ENCODE data around the gene NLGN1. TPM values are rescaled to one million over a fixed set of nuclear protein-coding genes. Genes with fewer than 3 reads are reported as not detected.

The NLGN1 gene
- total RNA-seq, 2 donors from 2014 or later: 0.98 to 2.0 TPM

DNA sequence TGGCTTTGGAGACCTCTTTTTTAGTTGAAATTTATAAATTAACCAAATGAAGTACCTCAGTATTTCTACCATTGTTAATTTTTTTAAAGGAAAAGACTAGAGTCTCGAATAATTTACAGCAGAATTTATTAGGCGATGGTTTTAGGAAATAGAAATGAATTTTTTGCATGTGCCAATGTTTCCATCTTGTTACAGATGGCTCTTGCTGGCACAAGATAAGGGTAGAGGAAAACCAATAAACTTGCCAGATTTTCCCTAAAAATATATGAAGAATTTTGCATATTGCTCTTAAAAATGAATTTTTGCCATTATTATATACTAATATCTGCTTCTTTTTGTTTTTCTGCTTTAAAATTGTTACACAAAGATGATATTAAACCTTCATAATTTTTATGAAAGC is 380.7 kb downstream of the NLGN1 start:
- no peak for ATAC-seq
- intact Hi-C loops (cut with DNase I, micrococcal nuclease): no loop called here
- DNase-seq: no peak

- intact Hi-C loops (cut with DNase I, micrococcal nuclease): no loop called here
- DNase-seq (no peak), ATAC-seq (no peak)
These were observed 382.5 kb downstream of the NLGN1 start for GRCh38 chr3:173780067-173780466.

DNA sequence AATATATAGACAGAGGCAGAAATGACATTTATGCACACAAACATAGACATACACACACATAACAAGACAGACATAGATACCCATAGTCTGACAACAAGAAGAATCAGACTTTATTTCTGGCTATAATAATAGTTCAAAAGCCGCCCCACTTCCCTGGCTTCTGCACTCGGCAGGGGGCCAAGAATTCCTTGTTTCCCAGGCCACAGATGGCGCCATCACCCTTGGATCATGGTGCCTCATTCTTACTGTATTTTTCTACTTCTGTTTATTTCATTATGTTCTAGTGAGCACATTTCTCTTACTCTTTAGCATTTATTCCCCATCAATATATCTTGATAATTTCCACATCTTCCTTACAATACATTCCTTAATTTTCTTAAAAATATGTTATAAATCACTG is 387.5 kb downstream of the NLGN1 start:
- intact Hi-C loops (cut with DNase I, micrococcal nuclease): no loop called here
- peak in 1 of 2 donors; percentile 2 for DNase-seq
- ATAC-seq: no peak

DNA sequence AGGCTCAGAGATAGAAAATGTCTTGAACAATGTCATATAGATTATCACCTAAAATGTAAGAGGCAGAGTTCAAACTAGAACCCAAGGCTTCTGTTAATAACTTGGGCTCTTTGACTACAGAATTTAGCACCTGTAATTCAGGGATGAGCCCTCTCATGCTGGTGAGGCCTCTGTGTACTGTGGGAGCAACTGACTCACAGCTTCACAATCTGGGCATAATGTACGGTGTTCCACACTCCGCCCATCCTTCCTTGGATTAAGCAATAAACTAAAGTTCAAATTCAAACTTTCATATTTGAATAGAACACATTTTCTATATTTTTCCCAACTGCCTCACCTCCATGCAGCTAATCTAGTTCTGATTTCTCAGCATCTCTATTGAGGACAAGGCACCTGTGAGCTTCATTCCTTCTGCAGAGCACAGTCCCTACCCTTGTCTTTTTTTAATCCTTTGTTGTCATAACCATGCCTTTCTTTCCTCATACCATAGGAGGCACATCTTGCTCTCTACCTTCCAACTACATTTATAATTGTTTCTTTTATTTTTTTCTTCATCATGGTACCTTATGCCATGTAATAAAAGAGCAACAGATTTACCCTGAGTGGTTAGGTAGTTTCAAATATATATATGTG is 392.1 kb downstream of the NLGN1 start:
- DNase-seq (no peak), ATAC-seq (no peak)
- intact Hi-C loops (cut with DNase I, micrococcal nuclease): no loop called here

- no peak for ATAC-seq
- no peak for DNase-seq
- intact Hi-C loops (cut with DNase I, micrococcal nuclease): no loop called here
These were observed 396.4 kb downstream of the NLGN1 start for GRCh38 chr3:173793963-173794362.

- no peak for DNase-seq
- intact Hi-C loops (cut with DNase I, micrococcal nuclease): no loop called here
- ATAC-seq: no peak
These were observed 398.9 kb downstream of the NLGN1 start for GRCh38 chr3:173796405-173796804.

GRCh38 chr3:173796890-173797289 is 399.3 kb downstream of the NLGN1 start:
- intact Hi-C loops (cut with DNase I, micrococcal nuclease): no loop called here
- ATAC-seq (no peak), DNase-seq (no peak)

GRCh38 chr3:173799060-173799816 is 401.7 kb downstream of the NLGN1 start:
- intact Hi-C loops (cut with DNase I, micrococcal nuclease): no loop called here
- ATAC-seq (no peak), DNase-seq (no peak)

DNA sequence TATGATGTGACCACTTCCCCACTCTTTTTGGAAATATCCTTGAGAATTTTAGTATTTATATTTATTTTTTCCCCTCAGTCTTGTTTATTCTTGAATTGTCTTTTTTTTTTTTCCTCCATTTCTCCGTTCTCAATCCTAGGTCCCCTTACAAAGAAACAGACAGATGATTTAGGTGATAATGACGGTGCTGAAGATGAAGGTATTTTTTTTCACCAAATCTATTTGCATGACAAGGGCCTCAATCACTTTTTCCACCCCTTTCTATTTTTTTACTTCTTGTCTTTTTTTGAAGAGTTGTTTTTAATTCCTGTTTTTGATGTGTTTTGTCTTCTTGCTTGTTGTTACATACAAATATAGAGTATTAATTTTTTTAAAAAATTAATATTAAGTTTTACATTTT is 402.6 kb downstream of the NLGN1 start:
- intact Hi-C loops (cut with DNase I, micrococcal nuclease): no loop called here
- ATAC-seq: no peak
- DNase-seq: no peak

GRCh38 chr3:173814809-173815208 is 417.3 kb downstream of the NLGN1 start:
- intact Hi-C loops (cut with DNase I, micrococcal nuclease): no loop called here
- no peak for ATAC-seq
- no peak for DNase-seq

GRCh38 chr3:173819368-173819767 is 421.8 kb downstream of the NLGN1 start:
- ATAC-seq (no peak), DNase-seq (no peak)
- intact Hi-C loops (cut with DNase I, micrococcal nuclease): no loop called here

DNA sequence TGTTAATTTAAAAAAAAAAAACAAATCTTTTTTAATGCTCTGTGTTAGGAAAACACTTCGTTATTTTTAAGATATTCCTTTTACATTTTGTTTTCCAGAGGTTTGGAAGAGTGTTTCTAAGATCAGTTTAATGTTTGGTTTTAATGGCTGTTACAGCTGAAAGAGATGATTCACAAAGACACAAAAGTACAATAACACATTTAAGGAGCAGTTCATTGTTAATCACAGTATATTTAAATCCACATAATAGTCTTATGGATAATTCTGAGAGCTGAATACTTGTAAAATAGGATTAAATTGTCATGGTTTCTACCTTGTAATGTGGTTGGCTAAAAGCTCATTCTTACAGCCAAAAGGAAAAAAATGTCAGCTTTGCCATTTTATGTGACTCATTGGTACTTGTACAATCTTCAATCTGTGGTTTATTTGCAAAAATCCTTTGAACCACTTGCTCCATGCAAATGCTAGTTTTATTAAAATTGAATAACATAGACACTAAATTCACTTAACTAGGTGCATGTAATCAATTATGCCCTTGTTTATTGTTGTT is 426.4 kb downstream of the NLGN1 start:
- DNase-seq (no peak), ATAC-seq (no peak)
- intact Hi-C loops (cut with DNase I, micrococcal nuclease): no loop called here

DNA sequence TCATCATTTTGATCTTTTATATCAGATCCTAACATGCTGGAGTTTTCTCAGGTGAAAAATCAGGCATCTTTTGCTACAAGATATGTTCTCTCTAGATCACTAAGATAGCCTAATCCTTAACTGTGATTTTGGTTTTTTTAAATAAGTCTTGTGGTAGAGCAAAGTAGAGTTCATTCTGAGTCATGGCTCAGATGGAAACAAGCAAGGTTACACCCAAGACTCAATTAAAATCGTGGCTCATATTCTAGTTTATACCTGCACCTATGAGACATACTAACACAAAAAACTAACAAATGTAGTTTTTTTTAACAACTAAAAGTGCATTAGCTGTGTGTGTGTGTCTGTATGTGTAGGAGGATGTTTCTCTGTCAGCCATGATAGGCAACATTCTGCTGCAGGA is 428.2 kb downstream of the NLGN1 start:
- intact Hi-C loops (cut with DNase I, micrococcal nuclease): no loop called here
- ATAC-seq: no peak
- no peak for DNase-seq

- DNase-seq: no peak
- intact Hi-C loops (cut with DNase I, micrococcal nuclease): no loop called here
- ATAC-seq: no peak
These were observed 428.9 kb downstream of the NLGN1 start for GRCh38 chr3:173826416-173826815.

- no peak for DNase-seq
- intact Hi-C loops (cut with DNase I, micrococcal nuclease): no loop called here
- no peak for ATAC-seq
These were observed 429.5 kb downstream of the NLGN1 start for GRCh38 chr3:173826901-173827609.

DNA sequence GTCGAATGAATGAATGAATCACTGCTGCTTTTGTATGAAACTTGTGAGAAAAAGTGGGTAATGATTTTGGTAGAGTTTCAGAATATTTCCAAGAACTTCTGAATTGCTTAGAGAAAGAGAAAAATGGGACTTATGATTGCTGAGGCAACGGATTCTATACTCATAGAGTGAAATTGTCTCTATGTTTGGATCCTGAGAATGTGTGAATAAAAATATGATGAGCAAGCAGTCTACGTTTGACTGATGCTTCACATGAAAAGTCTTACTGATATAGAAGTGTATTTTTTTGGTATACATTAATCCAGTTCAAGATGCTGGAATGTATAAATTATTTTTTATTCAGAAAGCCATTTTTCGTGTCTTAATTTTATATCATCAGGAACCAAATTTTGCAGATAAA is 441.1 kb downstream of the NLGN1 start:
- intact Hi-C loops (cut with DNase I, micrococcal nuclease): no loop called here
- ATAC-seq: no peak
- no peak for DNase-seq

GRCh38 chr3:173839859-173840258 is 442.3 kb downstream of the NLGN1 start:
- no peak for DNase-seq
- no peak for ATAC-seq
- intact Hi-C loops (cut with DNase I, micrococcal nuclease): no loop called here

DNA sequence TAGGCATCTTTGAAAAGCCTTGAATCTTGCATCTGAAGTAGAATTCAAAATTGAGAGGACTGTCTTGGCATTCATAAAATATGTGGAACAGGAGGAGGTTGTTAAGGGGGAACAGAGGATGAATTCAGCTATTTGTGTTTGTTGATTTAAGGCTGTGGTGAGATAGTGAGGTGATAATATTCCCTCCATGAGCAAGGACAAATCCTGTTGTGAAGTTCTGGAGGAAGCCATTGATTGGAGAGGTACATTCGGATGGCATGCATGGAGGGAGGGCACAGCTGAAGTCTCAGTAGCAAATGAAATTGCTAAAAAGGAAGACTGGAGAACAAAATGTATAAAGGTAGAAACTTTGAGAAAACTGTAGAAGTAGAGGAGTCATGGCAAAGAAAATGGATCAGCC is 443.8 kb downstream of the NLGN1 start:
- ATAC-seq (no peak), DNase-seq (no peak)
- intact Hi-C loops (cut with DNase I, micrococcal nuclease): no loop called here

- ATAC-seq (no peak), DNase-seq (no peak)
- intact Hi-C loops (cut with DNase I, micrococcal nuclease): no loop called here
These were observed 445.5 kb downstream of the NLGN1 start for GRCh38 chr3:173843060-173843459.

- DNase-seq: no peak
- ATAC-seq: no peak
- intact Hi-C loops (cut with DNase I, micrococcal nuclease): no loop called here
These were observed 449.0 kb downstream of the NLGN1 start for GRCh38 chr3:173846584-173846983.

All from left colon (tissue), 2 donors.